ENCODE measurements around the gene FAM114A1. TPM values are rescaled to one million over a fixed set of nuclear protein-coding genes. Genes with fewer than 3 reads are reported as not detected.

The FAM114A1 gene
- total RNA-seq, 1 donor from 2014 or later: 82.3 TPM

Small RNA genes lying within 50 kb of the gene (small RNA-seq; reads per million reads assigned to genes)
- 24.7 reads per million, percentile 94 among the genes with 10 or more reads in this experiment for gene MIR574 (ENCODE audit: low replicate concordance)

Other genes with a start within 250 kb of the FAM114A1 start
- 48.2 TPM for gene KLF3, start 203.6 kb upstream of the FAM114A1 start, total RNA-seq
- 0.59 TPM for gene TLR10, start 84.8 kb upstream of the FAM114A1 start, total RNA-seq
- 12.6 TPM for gene TLR1, start 63.0 kb upstream of the FAM114A1 start, total RNA-seq
- gene TLR6, start 11.0 kb upstream of the FAM114A1 start, total RNA-seq: 2.9 TPM
- 0.20 TPM for gene TMEM156, start 164.6 kb downstream of the FAM114A1 start, total RNA-seq
- gene KLHL5, start 194.4 kb downstream of the FAM114A1 start, total RNA-seq: 19.9 TPM

Measured in skin of body (tissue), 2 donors.